SU-DHL-6 (cell line): ENCODE results near the gene SMIM8.

ENCODE experiments used
- H2AFZ ChIP-seq: fragments of 200-600 bp; sonication (generic); 2 replicates; pipeline ENCODE4 v1.6.1; 2014; ENCODE audit warnings: low read depth, mild to moderate bottlenecking, moderate library complexity, mixed read lengths, antibody characterized with exemption, low read length; ENCODE audit not compliant: severe bottlenecking
- H3F3A ChIP-seq: fragments of 200-600 bp; shearing (Covaris generic); 2 replicates; pipeline ENCODE4 v1.6.0; 2016; ENCODE audit warnings: antibody characterized with exemption, mild to moderate bottlenecking; ENCODE audit not compliant: insufficient read depth
- H3K27ac ChIP-seq: fragments of 200-600 bp; sonication (generic); 2 replicates; pipeline ENCODE4 v1.5.1; 2016; ENCODE audit warnings: low read depth, mild to moderate bottlenecking, low read length, moderate library complexity, mixed read lengths
- H3K27me3 ChIP-seq: fragments of 200-600 bp; sonication (generic), shearing (Covaris generic); 2 replicates; pipeline ENCODE4 v1.6.0; 2014; ENCODE audit warnings: mild to moderate bottlenecking, low read length
- H3K36me3 ChIP-seq: fragments of 200-600 bp; sonication (generic); 2 replicates; pipeline ENCODE4 v1.6.1; 2014; ENCODE audit warnings: mild to moderate bottlenecking, low read length, mixed read lengths
- H3K4me2 ChIP-seq: fragments of 300-600, 200-600 bp; shearing (Covaris generic), sonication (generic); 2 replicates; pipeline ENCODE4 v1.6.0; 2014; ENCODE audit warnings: low read length, low read depth, mild to moderate bottlenecking; ENCODE audit not compliant: poor library complexity, severe bottlenecking
- H3K4me3 ChIP-seq: fragments of 200-600 bp; sonication (generic); 2 replicates; pipeline ENCODE4 v1.5.1; 2014; ENCODE audit warnings: antibody characterized with exemption, low read length, mild to moderate bottlenecking, mixed read lengths; ENCODE audit not compliant: insufficient read depth, poor library complexity, severe bottlenecking
- H3K79me2 ChIP-seq: fragments of 200-600 bp; sonication (generic); 2 replicates; pipeline ENCODE4 v1.6.1; 2014; ENCODE audit warnings: mild to moderate bottlenecking, low read length, moderate library complexity; ENCODE audit not compliant: insufficient read depth
- H3K9ac ChIP-seq: fragments of 200-600 bp; sonication (generic); 2 replicates; pipeline ENCODE4 v1.7.0; 2014; ENCODE audit warnings: mild to moderate bottlenecking, low read length
- H3K9me2 ChIP-seq: fragments of 200-600 bp; sonication (generic); replicated peaks from 2 replicates; pipeline ENCODE4 v1.6.1; 2014; ENCODE audit warnings: low read length; ENCODE audit not compliant: insufficient read depth
- H3K9me3 ChIP-seq: fragments of 200-600 bp; sonication (generic); 2 replicates; pipeline ENCODE4 v1.6.1; 2014; ENCODE audit warnings: low read length, mixed read lengths; ENCODE audit not compliant: insufficient read depth
- H4K20me1 ChIP-seq: fragments of 200-600 bp; sonication (generic); 2 replicates; pipeline ENCODE4 v1.6.1; 2014; ENCODE audit warnings: low read depth, mild to moderate bottlenecking, antibody characterized with exemption, low read length, moderate library complexity, mixed read lengths
- CTCF ChIP-seq: fragments of 200-600 bp; sonication (generic); IDR thresholded peaks from one replicate; pipeline ENCODE4 v1.5.1; 2017; ENCODE audit warnings: antibody characterized with exemption, mild to moderate bottlenecking, low read length, moderate library complexity; ENCODE audit not compliant: insufficient read depth, poor library complexity, severe bottlenecking
- EZH2phosphoT487 ChIP-seq: fragments of 200-600 bp; sonication (generic), shearing (Covaris generic); conservative IDR thresholded peaks from 2 replicates; pipeline ENCODE4 v1.6.1; 2018; ENCODE audit warnings: mild to moderate bottlenecking, antibody characterized with exemption, low read length, moderate library complexity, mixed read lengths

SMIM8 gene

GRCh38 chr6:87333591-87334181 is 11.3 kb downstream of the SMIM8 start:
- Histone ChIP-seq H3K9ac (no peak overlapping the region), H3K9me3 (no peaks in the 10 kb centered on the region), H3K79me2 (peaks cover 10% of the 10 kb centered on the region), H3K27me3 (no peaks in the 10 kb centered on the region), H3K36me3 (no peaks in the 10 kb centered on the region), H2AFZ (no peak overlapping the region), H3K4me2 (no peak overlapping the region), H3K4me3 (no peak overlapping the region), H3K9me2 (no peaks in the 10 kb centered on the region), H3K27ac (no peak overlapping the region), H3F3A (no peaks in the 10 kb centered on the region), H4K20me1 (no peaks in the 10 kb centered on the region)
- no peak for TF ChIP-seq CTCF

GRCh38 chr6:87334683-87335082 is 12.3 kb downstream of the SMIM8 start:
- H4K20me1 ChIP-seq: no peaks in the 10 kb centered on the region
- H3K79me2 ChIP-seq: peaks cover 10% of the 10 kb centered on the region
- no peak overlapping the region for H3K4me2 ChIP-seq
- H3K9me3 ChIP-seq: no peaks in the 10 kb centered on the region
- H3K36me3 ChIP-seq: no peaks in the 10 kb centered on the region
- no peaks in the 10 kb centered on the region for H3K27me3 ChIP-seq
- no peak overlapping the region for H2AFZ ChIP-seq
- H3K27ac ChIP-seq: no peak overlapping the region
- H3K4me3 ChIP-seq: no peak overlapping the region
- no peaks in the 10 kb centered on the region for H3F3A ChIP-seq
- H3K9ac ChIP-seq: no peak overlapping the region
- no peaks in the 10 kb centered on the region for H3K9me2 ChIP-seq
- TF ChIP-seq CTCF: no peak
- no peak for TF ChIP-seq EZH2phosphoT487

GRCh38 chr6:87336367-87336766 is 14.0 kb downstream of the SMIM8 start:
- no peak overlapping the region for H2AFZ ChIP-seq
- H3K36me3 ChIP-seq: no peaks in the 10 kb centered on the region
- no peaks in the 10 kb centered on the region for H3K9me3 ChIP-seq
- TF ChIP-seq EZH2phosphoT487 (no peak), CTCF (no peak)
- H3K4me2 ChIP-seq: no peak overlapping the region
- H3K27me3 ChIP-seq: no peaks in the 10 kb centered on the region
- H3K9ac ChIP-seq: no peak overlapping the region
- no peak overlapping the region for H3K4me3 ChIP-seq
- H3F3A ChIP-seq: no peaks in the 10 kb centered on the region
- no peak overlapping the region for H3K27ac ChIP-seq
- H4K20me1 ChIP-seq: no peaks in the 10 kb centered on the region
- no peaks in the 10 kb centered on the region for H3K79me2 ChIP-seq
- H3K9me2 ChIP-seq: no peaks in the 10 kb centered on the region

GRCh38 chr6:87340230-87340629 is 17.8 kb downstream of the SMIM8 start:
- Histone ChIP-seq H3K27me3 (no peaks in the 10 kb centered on the region), H3K4me2 (no peak overlapping the region), H3K79me2 (no peaks in the 10 kb centered on the region), H3K9me3 (no peaks in the 10 kb centered on the region), H3K9me2 (no peaks in the 10 kb centered on the region), H3K36me3 (no peaks in the 10 kb centered on the region), H3K27ac (no peak overlapping the region), H4K20me1 (no peaks in the 10 kb centered on the region), H3K4me3 (no peak overlapping the region), H3K9ac (no peak overlapping the region), H3F3A (no peaks in the 10 kb centered on the region), H2AFZ (no peak overlapping the region)
- TF ChIP-seq EZH2phosphoT487 (no peak), CTCF (no peak)
